Activated naive CD4-positive, alpha-beta T cell treated with anti-CD3 and anti-CD28 coated beads for 36 hours (primary cell): Measurements from ENCODE around the gene PER2. TPM values are rescaled to one million over a fixed set of nuclear protein-coding genes. Genes with fewer than 3 reads are reported as not detected.
"Not testable (repeated sequence)": the region's sequence is repeated elsewhere in the genome, so short reads cannot be mapped to it uniquely, and the experiment has no call there.

Source experiments
- CTCF ChIA-PET: fragments of 350-600 bp; sonication (Branson Sonifier 250); formaldehyde crosslinking; loops from one replicate; lab custom pipeline; 2021; ENCODE audit warnings: antibody characterized with exemption; lab: Charles Lee
- DNase-seq: peaks from one replicate; pipeline ENCODE4 v3.0.0-alpha.2; 2020
- H3K27ac Mint-ChIP-seq: one replicate; pipeline ENCODE4 v1.8.0; 2021; ENCODE audit warnings: mild to moderate bottlenecking, mixed read lengths
- H3K27me3 Mint-ChIP-seq: one replicate; pipeline ENCODE4 v1.8.0; 2021; ENCODE audit warnings: low read depth, mixed read lengths
- H3K36me3 Mint-ChIP-seq: one replicate; pipeline ENCODE4 v1.8.0; 2021; ENCODE audit warnings: low read depth, mixed read lengths
- H3K4me1 Mint-ChIP-seq: one replicate; pipeline ENCODE4 v1.8.0; 2021; ENCODE audit warnings: low read depth, mixed read lengths
- H3K4me3 Mint-ChIP-seq: one replicate; pipeline ENCODE4 v1.8.0; 2021; ENCODE audit warnings: mild to moderate bottlenecking, moderate library complexity, mixed read lengths
- H3K9me3 Mint-ChIP-seq: one replicate; pipeline ENCODE4 v1.8.0; 2021; ENCODE audit warnings: mixed read lengths
- intact Hi-C: fragments of 100-400 bp; cut with micrococcal nuclease; formaldehyde crosslinking; loops from one replicate; pipeline ENCODE4 v1.15.1; 2023
- total RNA-seq, 2 experiments: library from RNA; stranded (reverse); gene quantifications; one replicate each; pipeline ENCODE4 v1.2.3, GENCODE V29; 2021

PER2 gene
- total RNA-seq, 2 experiments from 2014 or later: 7.1 to 7.8 TPM

- H3K4me3 Mint-ChIP-seq: no peak overlapping the region
- H3K27ac Mint-ChIP-seq: no peak overlapping the region
- H3K36me3 Mint-ChIP-seq: no peaks in the 10 kb centered on the region
- peaks cover 31% of the 10 kb centered on the region for H3K4me1 Mint-ChIP-seq
- H3K27me3 Mint-ChIP-seq: no peaks in the 10 kb centered on the region
- intact Hi-C loops: no loop called here
- H3K9me3 Mint-ChIP-seq: no peaks in the 10 kb centered on the region
- DNase-seq: no peak
- CTCF ChIA-PET: interaction anchor here (1.0 to 1.4 kb wide), 2 partner anchors 20 to 26 kb away, joined by 3 read pairs; no protein-coding TSS in a partner anchor
These were observed 5.3 kb downstream of the PER2 start for GRCh38 chr2:238282861-238283738.

GRCh38 chr2:238281826-238282480 is 6.5 kb downstream of the PER2 start:
- CTCF ChIA-PET: interaction anchor here (1.8 kb wide), 1 partner anchor 19 kb away, joined by 5 read pairs; no protein-coding TSS in a partner anchor
- no peaks in the 10 kb centered on the region for H3K36me3 Mint-ChIP-seq
- H3K27me3 Mint-ChIP-seq: no peaks in the 10 kb centered on the region
- no peak for DNase-seq
- H3K9me3 Mint-ChIP-seq: no peaks in the 10 kb centered on the region
- no peak overlapping the region for H3K27ac Mint-ChIP-seq
- H3K4me1 Mint-ChIP-seq: peaks cover 21% of the 10 kb centered on the region
- no peak overlapping the region for H3K4me3 Mint-ChIP-seq
- intact Hi-C loops: no loop called here

GRCh38 chr2:238280083-238280825 is 8.2 kb downstream of the PER2 start:
- CTCF ChIA-PET: interaction anchor here (1.1 to 1.8 kb wide), 2 partner anchors 17 kb away, joined by 3 to 5 read pairs; no protein-coding TSS in a partner anchor
- H3K9me3 Mint-ChIP-seq: no peaks in the 10 kb centered on the region
- DNase-seq: no peak
- peaks cover 13% of the 10 kb centered on the region for H3K4me1 Mint-ChIP-seq
- H3K27me3 Mint-ChIP-seq: no peaks in the 10 kb centered on the region
- peaks cover 4% of the 10 kb centered on the region for H3K36me3 Mint-ChIP-seq
- H3K4me3 Mint-ChIP-seq: no peak overlapping the region
- intact Hi-C loops: no loop called here
- no peak overlapping the region for H3K27ac Mint-ChIP-seq

GRCh38 chr2:238279324-238279682 is 9.1 kb downstream of the PER2 start:
- CTCF ChIA-PET: interaction anchor here (1.1 kb wide), 1 partner anchor 16 kb away, joined by 3 read pairs; no protein-coding TSS in a partner anchor
- H3K36me3 Mint-ChIP-seq: peaks cover 4% of the 10 kb centered on the region
- H3K27ac Mint-ChIP-seq: no peak overlapping the region
- no peak for DNase-seq
- intact Hi-C loops: no loop called here
- H3K27me3 Mint-ChIP-seq: no peaks in the 10 kb centered on the region
- H3K4me3 Mint-ChIP-seq: no peak overlapping the region
- H3K9me3 Mint-ChIP-seq: no peaks in the 10 kb centered on the region
- peaks cover 8% of the 10 kb centered on the region for H3K4me1 Mint-ChIP-seq

GRCh38 chr2:238278626-238279323 is 9.6 kb downstream of the PER2 start:
- Mint-ChIP-seq H3K9me3 (no peaks in the 10 kb centered on the region), H3K4me1 (peaks cover 8% of the 10 kb centered on the region), H3K36me3 (peaks cover 5% of the 10 kb centered on the region), H3K27ac (no peak overlapping the region), H3K4me3 (no peak overlapping the region), H3K27me3 (no peaks in the 10 kb centered on the region)
- intact Hi-C loops: no loop called here
- no peak for DNase-seq
- CTCF ChIA-PET: interaction anchor here (1.1 kb wide), 1 partner anchor 16 kb away, joined by 3 read pairs; no protein-coding TSS in a partner anchor

GRCh38 chr2:238277695-238278094 is 10.7 kb downstream of the PER2 start:
- intact Hi-C loops: no loop called here
- no peaks in the 10 kb centered on the region for H3K9me3 Mint-ChIP-seq
- peaks cover 10% of the 10 kb centered on the region for H3K36me3 Mint-ChIP-seq
- no peaks in the 10 kb centered on the region for H3K27me3 Mint-ChIP-seq
- CTCF ChIA-PET: no interaction called here
- DNase-seq: no peak
- no peak overlapping the region for H3K4me3 Mint-ChIP-seq
- no peak overlapping the region for H3K27ac Mint-ChIP-seq
- peaks cover 2% of the 10 kb centered on the region for H3K4me1 Mint-ChIP-seq

GRCh38 chr2:238274152-238274865 is 14.1 kb downstream of the PER2 start:
- Mint-ChIP-seq H3K4me3 (no peak overlapping the region), H3K36me3 (peaks cover 14% of the 10 kb centered on the region), H3K27me3 (no peaks in the 10 kb centered on the region), H3K4me1 (no peaks in the 10 kb centered on the region), H3K27ac (no peak overlapping the region), H3K9me3 (no peaks in the 10 kb centered on the region)
- intact Hi-C loops: no loop called here
- DNase-seq: no peak
- CTCF ChIA-PET: interaction anchor here (0.6 kb wide), 1 partner anchor 638 kb away, joined by 3 read pairs; no protein-coding TSS in a partner anchor

GRCh38 chr2:238273433-238273832 is 15.0 kb downstream of the PER2 start:
- peaks cover 14% of the 10 kb centered on the region for H3K36me3 Mint-ChIP-seq
- intact Hi-C loops, H3K9me3 Mint-ChIP-seq, H3K27me3 Mint-ChIP-seq, DNase-seq, H3K4me3 Mint-ChIP-seq, H3K27ac Mint-ChIP-seq, H3K4me1 Mint-ChIP-seq: not testable (repeated sequence)
- CTCF ChIA-PET: interaction anchor here (0.6 kb wide), 1 partner anchor 637 kb away, joined by 3 read pairs; no protein-coding TSS in a partner anchor

GRCh38 chr2:238272156-238272555 is 16.3 kb downstream of the PER2 start:
- no peak for DNase-seq
- Mint-ChIP-seq H3K4me1 (no peaks in the 10 kb centered on the region), H3K36me3 (peaks cover 19% of the 10 kb centered on the region)

GRCh38 chr2:238271686-238272085 is 16.7 kb downstream of the PER2 start:
- H3K27ac Mint-ChIP-seq, H3K9me3 Mint-ChIP-seq, CTCF ChIA-PET, H3K4me3 Mint-ChIP-seq, DNase-seq, H3K27me3 Mint-ChIP-seq, H3K4me1 Mint-ChIP-seq, intact Hi-C loops: not testable (repeated sequence)
- H3K36me3 Mint-ChIP-seq: peaks cover 20% of the 10 kb centered on the region

More at GRCh38 chr2:238272156-238272555, 16.3 kb downstream of the PER2 start:
- Mint-ChIP-seq H3K27ac (no peak overlapping the region), H3K4me3 (no peak overlapping the region), H3K27me3 (no peaks in the 10 kb centered on the region), H3K9me3 (no peaks in the 10 kb centered on the region)
- intact Hi-C loops: no loop called here
- CTCF ChIA-PET: interaction anchor here (0.5 to 0.6 kb wide), 2 partner anchors 34 to 85 kb away, joined by 4 to 6 read pairs; no protein-coding TSS in a partner anchor

GRCh38 chr2:238271061-238271554 is 17.3 kb downstream of the PER2 start:
- intact Hi-C loops: no loop called here
- no peaks in the 10 kb centered on the region for H3K4me1 Mint-ChIP-seq
- CTCF ChIA-PET: no interaction called here
- no peak overlapping the region for H3K4me3 Mint-ChIP-seq
- DNase-seq: no peak
- no peaks in the 10 kb centered on the region for H3K9me3 Mint-ChIP-seq
- no peaks in the 10 kb centered on the region for H3K27me3 Mint-ChIP-seq
- H3K27ac Mint-ChIP-seq: no peak overlapping the region
- H3K36me3 Mint-ChIP-seq: peaks cover 21% of the 10 kb centered on the region
